ENCODE results near the gene ZIC2. TPM values are rescaled to one million over a fixed set of nuclear protein-coding genes. Genes with fewer than 3 reads are reported as not detected.
"Not testable (repeated sequence)": the region's sequence is repeated elsewhere in the genome, so short reads cannot be mapped to it uniquely, and the experiment has no call there.

The ZIC2 gene
- total and polyA plus RNA-seq, 8 donors = not detected

- Histone ChIP-seq H3K36me3 (no peaks in the 10 kb centered on the region), H3K4me3 (no peak overlapping the region), H3K4me1 (no peaks in the 10 kb centered on the region), H3K27me3 (peaks cover 0 to 92% (median 7%) of the 10 kb centered on the region in 3 donors), H3K27ac (no peak overlapping the region), H3K9me3 (no peaks in the 10 kb centered on the region)
- intact Hi-C loops (cut with DNase I; ENCODE audit: low total_unique reads) = no loop called here
- no peak for TF ChIP-seq EP300 (IDR thresholded peaks at IDR 0.05)
- no peak for TF ChIP-seq POLR2AphosphoS5 (IDR thresholded peaks at IDR 0.05)
- no peak for TF ChIP-seq CTCF (IDR thresholded peaks at IDR 0.05)
- no peak for TF ChIP-seq POLR2A (IDR thresholded peaks at IDR 0.05)
- WGBS, 5 donors = 77 to 85% (median 81%) methylated on average over 4 of the region's 4 CpGs
- no peak for DNase-seq
These were observed 39.7 kb upstream of the ZIC2 start for GRCh38 chr13:99941911-99942310.

GRCh38 chr13:99944102-99944501 is 37.5 kb upstream of the ZIC2 start:
- DNase-seq = no peak
- Histone ChIP-seq H3K36me3 (no peaks in the 10 kb centered on the region), H3K9me3 (no peaks in the 10 kb centered on the region), H3K4me3 (no peak overlapping the region), H3K4me1 (no peaks in the 10 kb centered on the region), H3K27me3 (peaks cover 0 to 93% (median 7%) of the 10 kb centered on the region in 3 donors), H3K27ac (no peak overlapping the region)
- 75 to 84% (median 80%) methylated on average over 7 of the region's 7 CpGs for WGBS, 5 donors
- TF ChIP-seq POLR2AphosphoS5 (IDR thresholded peaks at IDR 0.05) (no peak), POLR2A (IDR thresholded peaks at IDR 0.05) (no peak), EP300 (IDR thresholded peaks at IDR 0.05) (no peak), CTCF (IDR thresholded peaks at IDR 0.05) (no peak)
- intact Hi-C loops (cut with DNase I; ENCODE audit: low total_unique reads) = no loop called here

DNA sequence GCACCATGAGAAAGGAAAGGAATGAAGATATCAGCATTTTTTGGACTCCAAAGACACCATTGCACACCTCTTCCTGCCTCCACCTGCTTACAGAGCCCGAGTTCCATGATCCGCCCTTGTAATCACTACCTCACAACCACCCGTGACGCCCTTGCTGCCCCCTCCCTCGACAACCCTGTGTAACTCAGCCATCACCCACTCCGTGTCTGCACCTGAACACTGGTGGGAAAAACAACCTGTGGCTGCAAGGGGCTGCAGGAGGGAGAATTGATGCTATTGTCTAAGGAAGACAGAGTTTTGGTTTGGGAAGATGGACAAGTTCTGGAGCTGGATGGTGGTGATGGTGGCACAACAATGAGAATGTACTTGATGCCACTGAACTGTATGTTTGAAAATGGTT is 37.0 kb upstream of the ZIC2 start:
- TF ChIP-seq POLR2AphosphoS5 (IDR thresholded peaks at IDR 0.05) (no peak), EP300 (IDR thresholded peaks at IDR 0.05) (no peak), POLR2A (IDR thresholded peaks at IDR 0.05) (no peak), CTCF (IDR thresholded peaks at IDR 0.05) (no peak)
- WGBS, 5 donors = 81 to 94% (median 88%) methylated on average over 6 of the region's 6 CpGs
- Histone ChIP-seq H3K4me3 (no peak overlapping the region), H3K27me3 (peaks cover 0 to 93% (median 7%) of the 10 kb centered on the region in 3 donors), H3K36me3 (no peaks in the 10 kb centered on the region), H3K4me1 (no peaks in the 10 kb centered on the region), H3K27ac (no peak overlapping the region), H3K9me3 (no peaks in the 10 kb centered on the region)
- intact Hi-C loops (cut with DNase I; ENCODE audit: low total_unique reads) = no loop called here
- DNase-seq = no peak

- DNase-seq; H3K27ac ChIP-seq; H3K4me1 ChIP-seq; H3K9me3 ChIP-seq; H3K4me3 ChIP-seq; intact Hi-C loops (cut with DNase I; ENCODE audit: low total_unique reads); H3K36me3 ChIP-seq: not testable (repeated sequence)
- peaks cover 0 to 91% (median 5%) of the 10 kb centered on the region in 3 donors for H3K27me3 ChIP-seq
- 94 to 100% (median 99%) methylated on average over 2 of the region's 2 CpGs for WGBS, 5 donors
These were observed 36.1 kb upstream of the ZIC2 start for GRCh38 chr13:99945515-99945914.

- no peaks in the 10 kb centered on the region for H3K36me3 ChIP-seq
- 75 to 96% (median 82%) methylated on average over 2 of the region's 2 CpGs for WGBS, 5 donors
These were observed 33.9 kb upstream of the ZIC2 start for GRCh38 chr13:99947666-99948065.

More at GRCh38 chr13:99947666-99948065, 33.9 kb upstream of the ZIC2 start:
- intact Hi-C loops (cut with DNase I; ENCODE audit: low total_unique reads) = no loop called here
- Histone ChIP-seq H3K4me3 (no peak overlapping the region), H3K9me3 (no peaks in the 10 kb centered on the region), H3K27me3 (peaks cover 0 to 95% (median 9%) of the 10 kb centered on the region in 3 donors), H3K27ac (no peak overlapping the region), H3K4me1 (no peaks in the 10 kb centered on the region)
- DNase-seq = no peak
- TF ChIP-seq EP300 (IDR thresholded peaks at IDR 0.05) = no peak
- no peak for TF ChIP-seq POLR2A (IDR thresholded peaks at IDR 0.05)
- no peak for TF ChIP-seq POLR2AphosphoS5 (IDR thresholded peaks at IDR 0.05)
- no peak for TF ChIP-seq CTCF (IDR thresholded peaks at IDR 0.05)

Measured in stomach (tissue), 9 donors.